ENCODE data around the gene LIN52. TPM values are rescaled to one million over a fixed set of nuclear protein-coding genes. Genes with fewer than 3 reads are reported as not detected.

LIN52 gene
- total RNA-seq, 3 donors from 2014 or later: 4.1 to 9.0 (median 7.4) TPM

GRCh38 chr14:74065746-74066575, 18.8 kb upstream of the LIN52 start:
- Histone ChIP-seq H3K4me1 (ENCODE audit: low read depth) (no peaks in the 10 kb centered on the region), H3K9me3 (no peaks in the 10 kb centered on the region), H3K4me3 (no peak overlapping the region), H3K36me3 (ENCODE audit: low read depth) (no peaks in the 10 kb centered on the region)
- intact Hi-C loops (cut with DNase I, micrococcal nuclease): no loop called here
- ATAC-seq (no peak), DNase-seq (no peak)
- TF ChIP-seq CTCF (IDR thresholded peaks at IDR 0.05): no peak

- TF ChIP-seq CTCF (IDR thresholded peaks at IDR 0.05): no peak
- DNase-seq (no peak), ATAC-seq (no peak)
- Histone ChIP-seq H3K9me3 (no peaks in the 10 kb centered on the region), H3K4me3 (no peak overlapping the region), H3K4me1 (ENCODE audit: low read depth) (no peaks in the 10 kb centered on the region), H3K36me3 (ENCODE audit: low read depth) (no peaks in the 10 kb centered on the region)
- intact Hi-C loops (cut with DNase I, micrococcal nuclease): no loop called here
Measured at GRCh38 chr14:74077401-74077800, 7.4 kb upstream of the LIN52 start.

GRCh38 chr14:74080820-74081460, 3.8 kb upstream of the LIN52 start:
- intact Hi-C loops (cut with DNase I, micrococcal nuclease): no loop called here
- no peak overlapping the region for H3K4me3 ChIP-seq
- no peak for DNase-seq
- no peaks in the 10 kb centered on the region for H3K9me3 ChIP-seq
- H3K4me1 ChIP-seq (ENCODE audit: low read depth): peaks cover 2% of the 10 kb centered on the region
- H3K36me3 ChIP-seq (ENCODE audit: low read depth): no peaks in the 10 kb centered on the region
- no peak for ATAC-seq
- no peak for TF ChIP-seq CTCF (IDR thresholded peaks at IDR 0.05)

GRCh38 chr14:74081491-74081890, 3.3 kb upstream of the LIN52 start:
- Histone ChIP-seq H3K36me3 (ENCODE audit: low read depth) (no peaks in the 10 kb centered on the region), H3K4me3 (no peak overlapping the region), H3K9me3 (no peaks in the 10 kb centered on the region), H3K4me1 (ENCODE audit: low read depth) (peaks cover 7% of the 10 kb centered on the region)
- ATAC-seq: no peak
- DNase-seq: no peak
- no peak for TF ChIP-seq CTCF (IDR thresholded peaks at IDR 0.05)
- intact Hi-C loops (cut with DNase I, micrococcal nuclease): no loop called here

GRCh38 chr14:74083161-74083560, 1.6 kb upstream of the LIN52 start:
- no peaks in the 10 kb centered on the region for H3K36me3 ChIP-seq (ENCODE audit: low read depth)
- TF ChIP-seq CTCF (IDR thresholded peaks at IDR 0.05): no peak
- ATAC-seq: no peak
- peaks cover 7% of the 10 kb centered on the region for H3K4me1 ChIP-seq (ENCODE audit: low read depth)
- H3K4me3 ChIP-seq: no peak overlapping the region
- intact Hi-C loops (cut with DNase I, micrococcal nuclease): no loop called here
- DNase-seq: no peak
- no peaks in the 10 kb centered on the region for H3K9me3 ChIP-seq

Data from mucosa of descending colon (tissue), 3 donors.